ENCODE measurements around the gene CELA2A. TPM values are rescaled to one million over a fixed set of nuclear protein-coding genes. Genes with fewer than 3 reads are reported as not detected.

CELA2A gene
- total RNA-seq (2022; extraction: Qiagen RNA extraction): not detected in 5 replicates

GRCh38 chr1:15456313-15456954, at the start of gene CELA2A:
CELA2A (plus strand) TSS chr1:15456732; CDS start chr1:15456754, 22 bp downstream.

GRCh38 chr1:15409388-15410222, 46.9 kb upstream of the CELA2A start, which contains the start of gene EFHD2:
EFHD2 (plus strand) TSS chr1:15409888; CDS start chr1:15409972, 84 bp downstream.

GRCh38 chr1:15475752-15476314, 19.3 kb downstream of the CELA2A start, which contains the start of gene CELA2B:
CELA2B (plus strand) TSS chr1:15476104; CDS start chr1:15476126, 22 bp downstream.

Other genes starting within 250 kb of the CELA2A start
- gene FHAD1, start 209.5 kb upstream of the CELA2A start, total RNA-seq (2022; extraction: Qiagen RNA extraction): 0.54 to 1.3 TPM (median 0.69 TPM) in 5 replicates
- 207 to 322 TPM (median 289 TPM) in 5 replicates for gene EFHD2, start 46.8 kb upstream of the CELA2A start, total RNA-seq (2022; extraction: Qiagen RNA extraction)
- 0.74 to 1.4 TPM (median 1.1 TPM) in 5 replicates for gene CTRC, start 18.3 kb upstream of the CELA2A start, total RNA-seq (2022; extraction: Qiagen RNA extraction)
- 0.13 TPM in 1 of 5 replicates, not detected in the others for gene CELA2B, start 19.4 kb downstream of the CELA2A start, total RNA-seq (2022; extraction: Qiagen RNA extraction)
- gene CASP9, start 67.5 kb downstream of the CELA2A start, total RNA-seq (2022; extraction: Qiagen RNA extraction): 5.2 to 6.7 TPM (median 5.9 TPM) in 5 replicates
- 3.9 to 6.2 TPM (median 5.8 TPM) in 5 replicates for gene DNAJC16, start 70.1 kb downstream of the CELA2A start, total RNA-seq (2022; extraction: Qiagen RNA extraction)
- 5.2 to 8.2 TPM (median 7.7 TPM) in 5 replicates for gene AGMAT, start 128.3 kb downstream of the CELA2A start, total RNA-seq (2022; extraction: Qiagen RNA extraction)
- 6.1 to 10.6 TPM (median 8.9 TPM) in 5 replicates for gene DDI2, start 160.7 kb downstream of the CELA2A start, total RNA-seq (2022; extraction: Qiagen RNA extraction)
- gene PLEKHM2, start 227.6 kb downstream of the CELA2A start, total RNA-seq (2022; extraction: Qiagen RNA extraction): 17.5 to 27.3 TPM (median 25.1 TPM) in 5 replicates